ENCODE results near the gene APMAP. TPM values are rescaled to one million over a fixed set of nuclear protein-coding genes. Genes with fewer than 3 reads are reported as not detected.
A peak's percentile ranks its signal among the peaks of the same experiment; 100 is the strongest.

Gene APMAP
- total and polyA plus RNA-seq, 4 donors: 132 to 378 (median 234) TPM

- Histone ChIP-seq H3K9ac (ENCODE audit: low read depth in 1 of 2, low read length in 2 of 2) (peak overlapping the region in 1 of 2 donors; percentile 43), H3K36me3 (ENCODE audit: control insufficient read depth in 4 of 4, insufficient read depth in 3 of 4, low read depth in 1 of 4, low read length in 3 of 4) (peaks cover 9 to 57% (median 44%) of the 10 kb centered on the region in 4 donors), H3K27me3 (ENCODE audit: control insufficient read depth in 4 of 4, insufficient read depth in 4 of 4, low read length in 3 of 4) (no peaks in the 10 kb centered on the region), H3K4me1 (ENCODE audit: control insufficient read depth in 4 of 4, insufficient read depth in 4 of 4, low read length in 3 of 4) (peaks cover 12 to 45% (median 31%) of the 10 kb centered on the region in 4 donors), H3K9me3 (ENCODE audit: control insufficient read depth in 4 of 4, low read length in 3 of 4) (no peaks in the 10 kb centered on the region), H3K4me3 (ENCODE audit: low read depth in 1 of 3, low read length in 3 of 3) (no peak overlapping the region), H3K27ac (ENCODE audit: low read depth in 1 of 2, low read length in 2 of 2) (peak overlapping the region; percentile 53 to 55)
- TF ChIP-seq NR2F2 (IDR thresholded peaks at IDR 0.05): no peak
- TF ChIP-seq FOXA1 (IDR thresholded peaks at IDR 0.05): no peak
- no peak for TF ChIP-seq TAF1 (conservative IDR thresholded peaks at IDR 0.05)
- no peak for TF ChIP-seq MAX (IDR thresholded peaks at IDR 0.05)
- TF ChIP-seq SP1 (IDR thresholded peaks at IDR 0.05): no peak
- no peak for TF ChIP-seq FOXA2 (IDR thresholded peaks at IDR 0.05)
- TF ChIP-seq REST (IDR thresholded peaks at IDR 0.05): no peak
- TF ChIP-seq EGR1 (IDR thresholded peaks at IDR 0.05; ENCODE audit: low read depth in 2 of 2): no peak
- TF ChIP-seq YY1 (IDR thresholded peaks at IDR 0.05): no peak
- no peak for TF ChIP-seq RXRA (IDR thresholded peaks at IDR 0.05)
- no peak for DNase-seq (ENCODE audit: low spot score)
- WGBS: 90% methylated on average over 1 of the region's 1 CpG
Observed at GRCh38 chr20:24977336-24977735, 15.2 kb downstream of the APMAP start.

GRCh38 chr20:24972341-24972740 is 20.2 kb downstream of the APMAP start:
- H3K4me3 ChIP-seq (ENCODE audit: low read depth in 1 of 3, low read length in 3 of 3): no peak overlapping the region
- H3K9me3 ChIP-seq (ENCODE audit: control insufficient read depth in 4 of 4, low read length in 3 of 4): no peaks in the 10 kb centered on the region
- no peak overlapping the region for H3K27ac ChIP-seq (ENCODE audit: low read depth in 1 of 2, low read length in 2 of 2)
- peaks cover 4 to 6% (median 5%) of the 10 kb centered on the region in 4 donors for H3K4me1 ChIP-seq (ENCODE audit: control insufficient read depth in 4 of 4, insufficient read depth in 4 of 4, low read length in 3 of 4)
- 98% methylated on average over 2 of the region's 2 CpGs for WGBS
- TF ChIP-seq MAX (IDR thresholded peaks at IDR 0.05) (no peak), JUND (IDR thresholded peaks at IDR 0.05) (peak in 1 of 2 donors; percentile 24)
- no peaks in the 10 kb centered on the region for H3K27me3 ChIP-seq (ENCODE audit: control insufficient read depth in 4 of 4, insufficient read depth in 4 of 4, low read length in 3 of 4)
- DNase-seq (ENCODE audit: low spot score): no peak
- no peak overlapping the region for H3K9ac ChIP-seq (ENCODE audit: low read depth in 1 of 2, low read length in 2 of 2)
- H3K36me3 ChIP-seq (ENCODE audit: control insufficient read depth in 4 of 4, insufficient read depth in 3 of 4, low read depth in 1 of 4, low read length in 3 of 4): peaks cover 21 to 78% (median 71%) of the 10 kb centered on the region in 4 donors

GRCh38 chr20:24971376-24972101 is 21.0 kb downstream of the APMAP start:
- no peak overlapping the region for H3K27ac ChIP-seq (ENCODE audit: low read depth in 1 of 2, low read length in 2 of 2)
- WGBS: 96% methylated on average over 6 of the region's 6 CpGs
- no peaks in the 10 kb centered on the region for H3K27me3 ChIP-seq (ENCODE audit: control insufficient read depth in 4 of 4, insufficient read depth in 4 of 4, low read length in 3 of 4)
- TF ChIP-seq MAX (IDR thresholded peaks at IDR 0.05) (no peak), SP1 (IDR thresholded peaks at IDR 0.05) (no peak), NR2F2 (IDR thresholded peaks at IDR 0.05) (no peak), CTCF (IDR thresholded peaks at IDR 0.05; ENCODE audit: low read depth, low read length, missing input control) (no peak), REST (IDR thresholded peaks at IDR 0.05) (no peak), GABPA (IDR thresholded peaks at IDR 0.05 in 1 of 2, conservative IDR thresholded peaks at IDR 0.05 in 1 of 2) (no peak)
- no peak for DNase-seq (ENCODE audit: low spot score)
- no peak overlapping the region for H3K4me3 ChIP-seq (ENCODE audit: low read depth in 1 of 3, low read length in 3 of 3)
- no peak overlapping the region for H3K9ac ChIP-seq (ENCODE audit: low read depth in 1 of 2, low read length in 2 of 2)
- H3K4me1 ChIP-seq (ENCODE audit: control insufficient read depth in 4 of 4, insufficient read depth in 4 of 4, low read length in 3 of 4): peaks cover 0 to 3% (median 0%) of the 10 kb centered on the region in 4 donors
- no peaks in the 10 kb centered on the region for H3K9me3 ChIP-seq (ENCODE audit: control insufficient read depth in 4 of 4, low read length in 3 of 4)
- H3K36me3 ChIP-seq (ENCODE audit: control insufficient read depth in 4 of 4, insufficient read depth in 3 of 4, low read depth in 1 of 4, low read length in 3 of 4): peaks cover 21 to 77% (median 69%) of the 10 kb centered on the region in 4 donors

Data from liver (tissue), 9 donors.